ENCODE results near the gene C18orf63.

C18orf63 gene

GRCh38 chr18:74281011-74281979, 34.3 kb upstream of the C18orf63 start:
- H3K4me3 ChIP-seq (ENCODE audit: low read depth, low read length), result no peak overlapping the region
- TF ChIP-seq CTCF (IDR thresholded peaks at IDR 0.05; ENCODE audit: low read depth, low read length), result no peak
- TF ChIP-seq, protein P1, sequence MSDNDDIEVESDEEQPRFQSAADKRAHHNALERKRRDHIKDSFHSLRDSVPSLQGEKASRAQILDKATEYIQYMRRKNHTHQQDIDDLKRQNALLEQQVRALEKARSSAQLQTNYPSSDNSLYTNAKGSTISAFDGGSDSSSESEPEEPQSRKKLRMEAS (IDR thresholded peaks at IDR 0.05; ENCODE audit: low read depth, low read length), result no peak
- no peak for TF ChIP-seq POLR2A (IDR thresholded peaks at IDR 0.05; ENCODE audit: extremely low read depth, insufficient read length)
- TF ChIP-seq MYC (IDR thresholded peaks at IDR 0.05; ENCODE audit: low read depth, low read length), result no peak
- DNase-seq (ENCODE audit: low read depth), result no peak

GRCh38 chr18:74281980-74282754, 33.5 kb upstream of the C18orf63 start:
- no peak overlapping the region for H3K4me3 ChIP-seq (ENCODE audit: low read depth, low read length)
- TF ChIP-seq MYC (IDR thresholded peaks at IDR 0.05; ENCODE audit: low read depth, low read length) (no peak), CTCF (IDR thresholded peaks at IDR 0.05; ENCODE audit: low read depth, low read length) (no peak), POLR2A (IDR thresholded peaks at IDR 0.05; ENCODE audit: extremely low read depth, insufficient read length) (no peak)
- TF ChIP-seq, protein P1 (IDR thresholded peaks at IDR 0.05; ENCODE audit: low read depth, low read length), result no peak
- DNase-seq (ENCODE audit: low read depth), result peak; percentile 8

DNA sequence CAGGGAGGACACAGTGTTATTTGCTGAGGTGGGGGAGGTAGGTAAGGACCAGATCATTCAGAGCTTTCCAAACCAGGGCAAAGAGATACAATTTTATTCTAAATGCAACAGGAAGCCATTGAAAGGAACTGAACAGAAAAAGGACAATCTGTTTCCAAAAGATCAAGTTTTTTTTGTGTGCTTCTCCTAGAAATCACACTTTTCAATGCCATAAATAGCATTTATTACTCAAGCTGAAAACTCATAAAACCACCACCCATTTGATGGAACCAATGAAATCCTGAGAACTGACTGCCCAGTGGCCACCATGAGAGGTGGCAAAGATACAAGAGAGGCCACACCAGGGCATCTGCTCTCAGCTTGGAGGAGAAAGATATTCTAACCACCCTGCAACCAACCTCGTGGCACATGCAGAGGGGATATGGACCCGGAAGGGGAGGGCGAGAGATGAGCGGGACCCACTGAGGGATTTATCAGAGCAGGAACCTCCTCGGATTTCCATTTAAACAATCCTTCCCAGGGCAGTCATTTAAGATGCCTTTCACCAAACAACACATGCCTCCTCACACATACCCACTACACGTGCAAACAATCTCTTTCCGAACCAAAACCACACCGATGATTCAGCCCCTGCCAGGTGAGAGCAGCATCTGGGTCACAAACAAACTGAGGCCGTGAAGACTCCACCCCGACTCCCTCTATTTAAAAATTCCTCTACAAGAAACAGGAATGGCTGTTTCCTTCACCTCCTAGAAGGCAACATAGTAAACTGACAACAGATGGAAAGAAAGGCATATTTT, 32.7 kb upstream of the C18orf63 start:
- H3K4me3 ChIP-seq (ENCODE audit: low read depth, low read length), result no peak overlapping the region
- TF ChIP-seq MYC (IDR thresholded peaks at IDR 0.05; ENCODE audit: low read depth, low read length) (no peak), CTCF (IDR thresholded peaks at IDR 0.05; ENCODE audit: low read depth, low read length) (no peak), POLR2A (IDR thresholded peaks at IDR 0.05; ENCODE audit: extremely low read depth, insufficient read length) (no peak)
- TF ChIP-seq, protein P1 (IDR thresholded peaks at IDR 0.05; ENCODE audit: low read depth, low read length), result no peak
- DNase-seq (ENCODE audit: low read depth), result no peak

GRCh38 chr18:74283646-74284045, 32.0 kb upstream of the C18orf63 start:
- TF ChIP-seq, protein P1 (IDR thresholded peaks at IDR 0.05; ENCODE audit: low read depth, low read length), result no peak
- TF ChIP-seq MYC (IDR thresholded peaks at IDR 0.05; ENCODE audit: low read depth, low read length), result no peak
- no peak for TF ChIP-seq CTCF (IDR thresholded peaks at IDR 0.05; ENCODE audit: low read depth, low read length)
- TF ChIP-seq POLR2A (IDR thresholded peaks at IDR 0.05; ENCODE audit: extremely low read depth, insufficient read length), result no peak
- H3K4me3 ChIP-seq (ENCODE audit: low read depth, low read length), result no peak overlapping the region
- no peak for DNase-seq (ENCODE audit: low read depth)

All from NB4 (cell line).